Choroid plexus epithelial cell (primary cell): ENCODE data around the gene UCK2.

Source experiments
- DNase-seq: peaks from one replicate; pipeline ENCODE4 v3.0.0-alpha.2; 2010; ENCODE audit warnings: low read depth
- H3K4me3 ChIP-seq: 2 replicates; pipeline ENCODE4 v1.5.1; 2011; ENCODE audit warnings: low read depth, mild to moderate bottlenecking, control low read depth, low read length, moderate library complexity
- CTCF ChIP-seq: conservative IDR thresholded peaks from 2 replicates; pipeline ENCODE4 v1.5.1; 2011; ENCODE audit warnings: low read depth, mild to moderate bottlenecking, control low read depth, inconsistent platforms, low read length, moderate library complexity

The UCK2 gene

GRCh38 chr1:165960136-165960535 lies 132.7 kb downstream of the UCK2 start:
- no peak overlapping the region for H3K4me3 ChIP-seq
- no peak for TF ChIP-seq CTCF
- no peak for DNase-seq

GRCh38 chr1:165960881-165961280 lies 133.5 kb downstream of the UCK2 start:
- H3K4me3 ChIP-seq, result no peak overlapping the region
- DNase-seq, result no peak
- TF ChIP-seq CTCF, result no peak
